ENCODE measurements around the gene ATXN1.

The ATXN1 gene

GRCh38 chr6:16766836-16767745 lies 5.8 kb upstream of the ATXN1 start:
- no peaks in the 10 kb centered on the region for H3K36me3 ChIP-seq (ENCODE audit: low read depth)
- H3K4me3 ChIP-seq (ENCODE audit: severe bottlenecking), result no peak overlapping the region
- DNase-seq (ENCODE audit: low spot score), result no peak
- ATAC-seq (ENCODE audit: low read depth), result no peak
- TF ChIP-seq CTCF (IDR thresholded peaks at IDR 0.05; ENCODE audit: poor library complexity, severe bottlenecking), result no peak
- H3K4me1 ChIP-seq (ENCODE audit: insufficient read depth, poor library complexity, severe bottlenecking), result peaks cover 70% of the 10 kb centered on the region
- no peaks in the 10 kb centered on the region for H3K9me3 ChIP-seq (ENCODE audit: severe bottlenecking)
- peak overlapping the region; percentile 91 for H3K27ac ChIP-seq (ENCODE audit: poor library complexity, severe bottlenecking)
- no peaks in the 10 kb centered on the region for H3K27me3 ChIP-seq (ENCODE audit: insufficient read depth, poor library complexity, severe bottlenecking)

GRCh38 chr6:16766043-16766536 lies 4.8 kb upstream of the ATXN1 start:
- no peak for TF ChIP-seq CTCF (IDR thresholded peaks at IDR 0.05; ENCODE audit: poor library complexity, severe bottlenecking)

GRCh38 chr6:16765235-16765634 lies 4.0 kb upstream of the ATXN1 start:
- DNase-seq (ENCODE audit: low spot score) (no peak), ATAC-seq (ENCODE audit: low read depth) (no peak)
- H3K27me3 ChIP-seq (ENCODE audit: insufficient read depth, poor library complexity, severe bottlenecking), result no peaks in the 10 kb centered on the region
- no peaks in the 10 kb centered on the region for H3K9me3 ChIP-seq (ENCODE audit: severe bottlenecking)
- peaks cover 60% of the 10 kb centered on the region for H3K4me1 ChIP-seq (ENCODE audit: insufficient read depth, poor library complexity, severe bottlenecking)
- no peak overlapping the region for H3K4me3 ChIP-seq (ENCODE audit: severe bottlenecking)
- H3K36me3 ChIP-seq (ENCODE audit: low read depth), result no peaks in the 10 kb centered on the region
- peak overlapping the region; percentile 91 for H3K27ac ChIP-seq (ENCODE audit: poor library complexity, severe bottlenecking)
- no peak for TF ChIP-seq CTCF (IDR thresholded peaks at IDR 0.05; ENCODE audit: poor library complexity, severe bottlenecking)

More at GRCh38 chr6:16766043-16766536, 4.8 kb upstream of the ATXN1 start:
- peaks cover 69% of the 10 kb centered on the region for H3K4me1 ChIP-seq (ENCODE audit: insufficient read depth, poor library complexity, severe bottlenecking)
- H3K36me3 ChIP-seq (ENCODE audit: low read depth), result no peaks in the 10 kb centered on the region
- ATAC-seq (ENCODE audit: low read depth) (peak; percentile 7; the same call in 2 of the 3 replicates), DNase-seq (ENCODE audit: low spot score) (no peak)
- no peaks in the 10 kb centered on the region for H3K9me3 ChIP-seq (ENCODE audit: severe bottlenecking)
- H3K27ac ChIP-seq (ENCODE audit: poor library complexity, severe bottlenecking), result peak overlapping the region; percentile 91
- no peaks in the 10 kb centered on the region for H3K27me3 ChIP-seq (ENCODE audit: insufficient read depth, poor library complexity, severe bottlenecking)
- H3K4me3 ChIP-seq (ENCODE audit: severe bottlenecking), result no peak overlapping the region

GRCh38 chr6:16764188-16764950 lies 3.1 kb upstream of the ATXN1 start:
- no peaks in the 10 kb centered on the region for H3K9me3 ChIP-seq (ENCODE audit: severe bottlenecking)
- H3K27me3 ChIP-seq (ENCODE audit: insufficient read depth, poor library complexity, severe bottlenecking), result no peaks in the 10 kb centered on the region
- peak; percentile 80 for TF ChIP-seq CTCF (IDR thresholded peaks at IDR 0.05; ENCODE audit: poor library complexity, severe bottlenecking)
- DNase-seq (ENCODE audit: low spot score) (no peak), ATAC-seq (ENCODE audit: low read depth) (no peak)
- H3K36me3 ChIP-seq (ENCODE audit: low read depth), result no peaks in the 10 kb centered on the region
- peaks cover 52% of the 10 kb centered on the region for H3K4me1 ChIP-seq (ENCODE audit: insufficient read depth, poor library complexity, severe bottlenecking)
- peak overlapping the region; percentile 87 for H3K27ac ChIP-seq (ENCODE audit: poor library complexity, severe bottlenecking)
- H3K4me3 ChIP-seq (ENCODE audit: severe bottlenecking), result no peak overlapping the region

Data from RWPE2 (cell line).